SJSA1 (cell line): ENCODE data around the gene CCNK. TPM values are rescaled to one million over a fixed set of nuclear protein-coding genes. Genes with fewer than 3 reads are reported as not detected.

ENCODE experiments used
- DNase-seq, 2 experiments: peaks; one replicate each; pipeline ENCODE4 v3.0.0-alpha.2; 2015 to 2020; ENCODE audit warnings: low spot score in 2 of 2, low read depth in 1 of 2
- H3K27ac ChIP-seq: fragments of 250-450 bp; sonication (Bioruptor Pico); 2 replicates; pipeline ENCODE4 v1.5.1; 2020; ENCODE audit warnings: mild to moderate bottlenecking, moderate library complexity
- H3K27me3 ChIP-seq: fragments of 250-450 bp; sonication (Bioruptor Pico); replicated peaks from 2 replicates; pipeline ENCODE4 v1.5.1; 2020; ENCODE audit warnings: mild to moderate bottlenecking, moderate library complexity
- H3K36me3 ChIP-seq: fragments of 250-450 bp; sonication (Bioruptor Pico); 2 replicates; pipeline ENCODE4 v1.5.1; 2020; ENCODE audit warnings: mild to moderate bottlenecking
- H3K4me1 ChIP-seq: fragments of 250-450 bp; sonication (Bioruptor Pico); replicated peaks from 2 replicates; pipeline ENCODE4 v1.6.1; 2021; ENCODE audit warnings: mild to moderate bottlenecking
- H3K4me3 ChIP-seq: fragments of 250-450 bp; sonication (Bioruptor Pico); 2 replicates; pipeline ENCODE4 v1.5.1; 2020; ENCODE audit warnings: mild to moderate bottlenecking
- H3K9me3 ChIP-seq: fragments of 250-450 bp; sonication (Bioruptor Pico); replicated peaks from 2 replicates; pipeline ENCODE4 v1.5.1; 2020; ENCODE audit warnings: mild to moderate bottlenecking
- total RNA-seq: library from RNA; depleted of rRNA; stranded (reverse); fragments of >200 nt; shearing (Covaris generic); gene quantifications from 2 replicates; pipeline ENCODE4 v1.2.3, GENCODE V29; 2014

The CCNK gene
- total RNA-seq, 1 experiment from 2014 or later, result 12.1 TPM

- Histone ChIP-seq H3K27me3 (no peaks in the 10 kb centered on the region), H3K27ac (no peak overlapping the region), H3K9me3 (no peaks in the 10 kb centered on the region), H3K4me1 (peaks cover 9% of the 10 kb centered on the region), H3K36me3 (no peaks in the 10 kb centered on the region), H3K4me3 (no peak overlapping the region)
- DNase-seq, result no peak
Observed at GRCh38 chr14:99473458-99473857, 7.8 kb upstream of the CCNK start.

- Histone ChIP-seq H3K9me3 (no peaks in the 10 kb centered on the region), H3K4me3 (no peak overlapping the region), H3K36me3 (peaks cover 3% of the 10 kb centered on the region), H3K27me3 (no peaks in the 10 kb centered on the region), H3K27ac (no peak overlapping the region), H3K4me1 (peaks cover 16% of the 10 kb centered on the region)
- DNase-seq, result no peak
Observed at GRCh38 chr14:99475179-99475578, 6.0 kb upstream of the CCNK start.

- H3K27ac ChIP-seq, result no peak overlapping the region
- DNase-seq, result no peak
- H3K36me3 ChIP-seq, result peaks cover 7% of the 10 kb centered on the region
- H3K27me3 ChIP-seq, result no peaks in the 10 kb centered on the region
- H3K4me1 ChIP-seq, result peaks cover 16% of the 10 kb centered on the region
- H3K9me3 ChIP-seq, result 0 out of 2 replicates have a peak, but pooled peaks cover 2% of the 10 kb centered on the region
- H3K4me3 ChIP-seq, result no peak overlapping the region
Observed at GRCh38 chr14:99475660-99476059, 5.5 kb upstream of the CCNK start.

GRCh38 chr14:99476864-99477263 is 4.3 kb upstream of the CCNK start:
- Histone ChIP-seq H3K4me1 (peaks cover 16% of the 10 kb centered on the region), H3K27me3 (no peaks in the 10 kb centered on the region), H3K9me3 (0 out of 2 replicates have a peak, but pooled peaks cover 2% of the 10 kb centered on the region), H3K27ac (no peak overlapping the region), H3K36me3 (peaks cover 11% of the 10 kb centered on the region), H3K4me3 (no peak overlapping the region)
- no peak for DNase-seq

- Histone ChIP-seq H3K4me3 (no peak overlapping the region), H3K27me3 (no peaks in the 10 kb centered on the region), H3K4me1 (peaks cover 17% of the 10 kb centered on the region), H3K36me3 (peaks cover 11% of the 10 kb centered on the region), H3K9me3 (0 out of 2 replicates have a peak, but pooled peaks cover 2% of the 10 kb centered on the region), H3K27ac (no peak overlapping the region)
- no peak for DNase-seq
Observed at GRCh38 chr14:99478128-99478527, 3.1 kb upstream of the CCNK start.

GRCh38 chr14:99479160-99479905 is 1.9 kb upstream of the CCNK start:
- Histone ChIP-seq H3K27ac (0 out of 2 replicates have a peak overlapping the region, but pooled peaks have one; percentile 24), H3K36me3 (peaks cover 11% of the 10 kb centered on the region), H3K4me3 (peak overlapping the region; percentile 98), H3K4me1 (peaks cover 12% of the 10 kb centered on the region), H3K9me3 (0 out of 2 replicates have a peak, but pooled peaks cover 2% of the 10 kb centered on the region), H3K27me3 (no peaks in the 10 kb centered on the region)
- no peak for DNase-seq

GRCh38 chr14:99479906-99480869 is 1.0 kb upstream of the CCNK start, which contains the start of gene SETD3:
TSS of gene SETD3 (minus strand) at chr14:99480859. CDS start at chr14:99465805, 15,054 bp downstream.
- Histone ChIP-seq H3K36me3 (peaks cover 11% of the 10 kb centered on the region), H3K4me1 (peaks cover 12% of the 10 kb centered on the region), H3K27me3 (no peaks in the 10 kb centered on the region), H3K9me3 (0 out of 2 replicates have a peak, but pooled peaks cover 2% of the 10 kb centered on the region), H3K27ac (peak within 1 kb of the TSS; percentile 78), H3K4me3 (peak within 1 kb of the TSS; percentile 98)
- DNase-seq, result peak; percentile 49 to 54

- peaks cover 11% of the 10 kb centered on the region for H3K36me3 ChIP-seq
- H3K27me3 ChIP-seq, result no peaks in the 10 kb centered on the region
- H3K9me3 ChIP-seq, result 0 out of 2 replicates have a peak, but pooled peaks cover 2% of the 10 kb centered on the region
- peak overlapping the region; percentile 78 for H3K27ac ChIP-seq
- peak overlapping the region; percentile 98 for H3K4me3 ChIP-seq
- H3K4me1 ChIP-seq, result peaks cover 12% of the 10 kb centered on the region
- DNase-seq, result peak in 1 of 2 experiments; percentile 30
Observed at GRCh38 chr14:99481745-99482099, 513 bp downstream of the CCNK start.

- Histone ChIP-seq H3K36me3 (peaks cover 11% of the 10 kb centered on the region), H3K9me3 (0 out of 2 replicates have a peak, but pooled peaks cover 2% of the 10 kb centered on the region), H3K4me1 (peaks cover 9% of the 10 kb centered on the region), H3K4me3 (no peak overlapping the region), H3K27ac (no peak overlapping the region), H3K27me3 (no peaks in the 10 kb centered on the region)
- DNase-seq, result no peak
Observed at GRCh38 chr14:99484106-99484505, 2.9 kb downstream of the CCNK start.

GRCh38 chr14:99497341-99497740 is 16.1 kb downstream of the CCNK start:
- Histone ChIP-seq H3K4me3 (no peak overlapping the region), H3K36me3 (peaks cover 81% of the 10 kb centered on the region), H3K27me3 (no peaks in the 10 kb centered on the region), H3K4me1 (no peaks in the 10 kb centered on the region), H3K9me3 (no peaks in the 10 kb centered on the region), H3K27ac (no peak overlapping the region)
- no peak for DNase-seq

GRCh38 chr14:99497894-99498293 is 16.7 kb downstream of the CCNK start:
- no peaks in the 10 kb centered on the region for H3K4me1 ChIP-seq
- H3K27ac ChIP-seq, result no peak overlapping the region
- H3K9me3 ChIP-seq, result no peaks in the 10 kb centered on the region
- no peaks in the 10 kb centered on the region for H3K27me3 ChIP-seq
- H3K36me3 ChIP-seq, result peaks cover 82% of the 10 kb centered on the region
- H3K4me3 ChIP-seq, result no peak overlapping the region
- no peak for DNase-seq

- no peak for DNase-seq
- Histone ChIP-seq H3K27ac (no peak overlapping the region), H3K4me1 (no peaks in the 10 kb centered on the region), H3K9me3 (no peaks in the 10 kb centered on the region), H3K4me3 (no peak overlapping the region), H3K27me3 (no peaks in the 10 kb centered on the region), H3K36me3 (peaks cover 89% of the 10 kb centered on the region)
Observed at GRCh38 chr14:99502989-99503421, 21.8 kb downstream of the CCNK start.

- DNase-seq, result no peak
- Histone ChIP-seq H3K36me3 (peaks cover 91% of the 10 kb centered on the region), H3K27me3 (no peaks in the 10 kb centered on the region), H3K4me3 (no peak overlapping the region), H3K4me1 (no peaks in the 10 kb centered on the region), H3K9me3 (no peaks in the 10 kb centered on the region), H3K27ac (no peak overlapping the region)
Observed at GRCh38 chr14:99503848-99504453, 22.7 kb downstream of the CCNK start.
